ENCODE data around the gene CPLX4.

Gene CPLX4

GRCh38 chr18:59272221-59272888 lies 46.1 kb downstream of the CPLX4 start:
- H3K4me3 ChIP-seq (ENCODE audit: low read depth, low read length) = no peak overlapping the region
- TF ChIP-seq, protein P1, sequence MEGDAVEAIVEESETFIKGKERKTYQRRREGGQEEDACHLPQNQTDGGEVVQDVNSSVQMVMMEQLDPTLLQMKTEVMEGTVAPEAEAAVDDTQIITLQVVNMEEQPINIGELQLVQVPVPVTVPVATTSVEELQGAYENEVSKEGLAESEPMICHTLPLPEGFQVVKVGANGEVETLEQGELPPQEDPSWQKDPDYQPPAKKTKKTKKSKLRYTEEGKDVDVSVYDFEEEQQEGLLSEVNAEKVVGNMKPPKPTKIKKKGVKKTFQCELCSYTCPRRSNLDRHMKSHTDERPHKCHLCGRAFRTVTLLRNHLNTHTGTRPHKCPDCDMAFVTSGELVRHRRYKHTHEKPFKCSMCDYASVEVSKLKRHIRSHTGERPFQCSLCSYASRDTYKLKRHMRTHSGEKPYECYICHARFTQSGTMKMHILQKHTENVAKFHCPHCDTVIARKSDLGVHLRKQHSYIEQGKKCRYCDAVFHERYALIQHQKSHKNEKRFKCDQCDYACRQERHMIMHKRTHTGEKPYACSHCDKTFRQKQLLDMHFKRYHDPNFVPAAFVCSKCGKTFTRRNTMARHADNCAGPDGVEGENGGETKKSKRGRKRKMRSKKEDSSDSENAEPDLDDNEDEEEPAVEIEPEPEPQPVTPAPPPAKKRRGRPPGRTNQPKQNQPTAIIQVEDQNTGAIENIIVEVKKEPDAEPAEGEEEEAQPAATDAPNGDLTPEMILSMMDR (IDR thresholded peaks at IDR 0.05; ENCODE audit: borderline replicate concordance, insufficient read depth, low read depth, low read length) = no peak

GRCh38 chr18:59271606-59272220 lies 46.7 kb downstream of the CPLX4 start:
- TF ChIP-seq, protein P1 (IDR thresholded peaks at IDR 0.05; ENCODE audit: borderline replicate concordance, insufficient read depth, low read depth, low read length) = no peak
- H3K4me3 ChIP-seq (ENCODE audit: low read depth, low read length) = no peak overlapping the region

DNA sequence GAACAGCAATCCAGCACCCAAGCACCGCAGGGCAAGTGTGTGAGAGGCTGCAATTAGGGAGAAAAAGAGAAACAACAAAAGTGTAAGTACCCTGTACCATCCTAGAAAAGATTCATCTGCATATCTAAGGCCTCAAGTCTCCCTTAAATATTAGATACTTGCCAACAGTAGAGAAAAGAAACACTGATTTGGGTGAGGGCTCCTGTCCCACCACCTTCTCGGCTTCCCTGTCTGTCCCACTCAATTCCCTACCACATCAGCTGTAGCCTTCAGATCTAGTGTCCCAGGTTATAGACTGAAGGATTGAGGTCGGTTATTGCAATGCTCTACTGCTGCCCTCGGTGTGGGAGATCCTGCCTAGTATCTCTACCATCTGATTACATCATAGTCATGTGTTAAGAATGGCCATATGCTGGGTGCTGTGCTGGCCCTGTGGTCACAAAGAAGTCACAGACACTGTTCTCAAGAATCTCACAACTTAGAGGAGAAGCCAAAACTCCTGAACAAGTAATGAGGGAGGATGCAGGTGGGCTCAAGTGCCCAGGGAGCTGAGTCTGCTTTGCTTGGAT lies 47.7 kb downstream of the CPLX4 start:
- no peak overlapping the region for H3K4me3 ChIP-seq (ENCODE audit: low read depth, low read length)
- TF ChIP-seq, protein P1 (IDR thresholded peaks at IDR 0.05; ENCODE audit: borderline replicate concordance, insufficient read depth, low read depth, low read length) = no peak

DNA sequence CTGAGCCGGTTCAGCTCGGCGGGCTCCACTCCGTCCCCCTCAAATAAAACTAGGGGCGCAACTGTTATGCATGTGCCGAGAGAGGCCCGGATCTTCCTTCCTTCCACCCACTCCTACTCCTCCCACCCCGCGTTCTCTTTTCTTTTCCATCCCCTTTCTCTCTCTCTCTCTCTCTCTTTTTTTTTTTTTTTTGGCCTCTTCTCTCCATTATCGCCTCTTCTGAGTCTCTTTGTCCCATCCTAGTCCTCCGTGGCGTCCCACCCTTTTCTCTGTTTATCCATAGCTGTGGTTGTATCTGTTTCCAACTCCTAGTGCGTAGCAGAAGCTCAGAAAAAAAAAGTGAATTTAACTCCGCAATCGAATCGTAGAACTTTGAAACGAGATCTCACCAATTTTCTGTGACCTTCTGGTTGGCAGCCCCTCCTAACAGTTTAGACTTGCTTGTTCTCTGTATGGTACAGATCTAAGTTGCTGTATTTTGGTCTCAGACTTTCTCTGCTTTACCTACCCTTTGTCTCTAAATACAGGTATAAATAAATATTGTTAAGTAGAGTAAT lies 48.8 kb downstream of the CPLX4 start:
- no peak overlapping the region for H3K4me3 ChIP-seq (ENCODE audit: low read depth, low read length)
- TF ChIP-seq, protein P1 (IDR thresholded peaks at IDR 0.05; ENCODE audit: borderline replicate concordance, insufficient read depth, low read depth, low read length) = no peak

GRCh38 chr18:59268721-59269562 lies 49.5 kb downstream of the CPLX4 start:
- H3K4me3 ChIP-seq (ENCODE audit: low read depth, low read length) = no peak overlapping the region
- TF ChIP-seq, protein P1 (IDR thresholded peaks at IDR 0.05; ENCODE audit: borderline replicate concordance, insufficient read depth, low read depth, low read length) = no peak; the same call in 1 of the 2 replicates

DNA sequence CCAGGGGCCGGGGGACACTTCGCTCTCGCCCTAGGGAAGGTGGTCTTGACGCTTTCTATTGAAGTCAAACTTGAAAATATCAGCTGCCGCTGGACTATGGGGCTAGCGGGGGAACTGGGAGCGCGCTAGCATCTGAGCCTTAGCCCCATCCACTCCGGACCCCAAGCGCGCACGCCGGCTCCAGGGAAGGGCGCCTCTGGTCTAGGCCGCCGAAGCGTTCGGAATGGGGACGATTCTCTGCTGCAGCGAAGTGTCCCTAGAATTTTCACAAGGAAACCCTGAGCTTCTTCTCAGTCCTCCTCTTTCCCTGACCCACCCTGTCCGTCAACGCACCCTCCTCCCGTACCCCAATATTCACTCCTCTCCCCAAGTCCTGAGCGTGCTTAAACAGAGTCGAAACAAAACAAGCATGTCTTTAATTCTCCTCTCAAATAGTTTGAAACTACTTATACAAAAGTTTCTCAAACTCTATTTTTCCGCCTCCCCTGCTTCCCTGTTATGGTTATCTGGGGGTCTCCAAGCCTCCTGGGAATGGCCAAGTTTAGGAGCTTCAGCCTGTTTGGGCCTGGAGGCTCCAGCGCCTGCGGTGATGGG lies 50.2 kb downstream of the CPLX4 start:
- H3K4me3 ChIP-seq (ENCODE audit: low read depth, low read length) = no peak overlapping the region

More for the DNA sequence above, 50.2 kb downstream of the CPLX4 start:
- TF ChIP-seq, protein P1 (IDR thresholded peaks at IDR 0.05; ENCODE audit: borderline replicate concordance, insufficient read depth, low read depth, low read length) = no peak
